GM19193 (cell line): ENCODE results near the gene HSD17B11.

Experiments
- POLR2A ChIP-seq: IDR thresholded peaks from 4 replicates; pipeline ENCODE4 v1.6.1; 2011; ENCODE audit not compliant: insufficient read depth, insufficient read length; ENCODE audit errors: extremely low read depth

HSD17B11 gene

GRCh38 chr4:87322754-87323153 lies 68.2 kb downstream of the HSD17B11 start, which contains the start of gene HSD17B13:
HSD17B13 (minus strand) TSS chr4:87322882; CDS start chr4:87322841, 41 bp downstream.
- TF ChIP-seq POLR2A = no peak

- TF ChIP-seq POLR2A = no peak
Observed at GRCh38 chr4:87321888-87322287, 69.1 kb downstream of the HSD17B11 start.

GRCh38 chr4:87317527-87317926 lies 73.5 kb downstream of the HSD17B11 start:
- no peak for TF ChIP-seq POLR2A

GRCh38 chr4:87316961-87317360 lies 74.0 kb downstream of the HSD17B11 start:
- TF ChIP-seq POLR2A = no peak

- no peak for TF ChIP-seq POLR2A
Observed at GRCh38 chr4:87313756-87314155, 77.2 kb downstream of the HSD17B11 start.

- TF ChIP-seq POLR2A = no peak
Observed at GRCh38 chr4:87311684-87312083, 79.3 kb downstream of the HSD17B11 start.

- TF ChIP-seq POLR2A = no peak
Observed at GRCh38 chr4:87310691-87311335, 80.2 kb downstream of the HSD17B11 start.

- TF ChIP-seq POLR2A = no peak
Observed at GRCh38 chr4:87309625-87310024, 81.4 kb downstream of the HSD17B11 start.

GRCh38 chr4:87306056-87306455 lies 84.9 kb downstream of the HSD17B11 start:
- TF ChIP-seq POLR2A = no peak

GRCh38 chr4:87305562-87305961 lies 85.4 kb downstream of the HSD17B11 start:
- no peak for TF ChIP-seq POLR2A

GRCh38 chr4:87304745-87305432 lies 86.1 kb downstream of the HSD17B11 start:
- no peak for TF ChIP-seq POLR2A

GRCh38 chr4:87299898-87300297 lies 91.1 kb downstream of the HSD17B11 start:
- no peak for TF ChIP-seq POLR2A

GRCh38 chr4:87298362-87298761 lies 92.6 kb downstream of the HSD17B11 start:
- TF ChIP-seq POLR2A = no peak

- TF ChIP-seq POLR2A = no peak
Observed at GRCh38 chr4:87286970-87287369, 104.0 kb downstream of the HSD17B11 start.
